Skin of body (tissue), 2 donors: ENCODE results near the gene COL12A1. TPM values are rescaled to one million over a fixed set of nuclear protein-coding genes. Genes with fewer than 3 reads are reported as not detected.

Experiments used
- DNase-seq: peaks from one replicate; lab custom pipeline; 2025; lab: John Stamatoyannopoulos, UW
- total RNA-seq: library from RNA; depleted of rRNA; stranded (reverse); fragments of >200 nt; gene quantifications from one replicate; pipeline ENCODE4 v1.2.3, GENCODE V29; 2014

COL12A1 gene
- 383 TPM for total RNA-seq

- DNase-seq, result peak; percentile 96
These were observed at the start of gene COL12A1 for GRCh38 chr6:75205776-75206575. Gene COL12A1 (minus strand): TSS chr6:75206053. CDS start chr6:75202792, 3,261 bp downstream.

DNA sequence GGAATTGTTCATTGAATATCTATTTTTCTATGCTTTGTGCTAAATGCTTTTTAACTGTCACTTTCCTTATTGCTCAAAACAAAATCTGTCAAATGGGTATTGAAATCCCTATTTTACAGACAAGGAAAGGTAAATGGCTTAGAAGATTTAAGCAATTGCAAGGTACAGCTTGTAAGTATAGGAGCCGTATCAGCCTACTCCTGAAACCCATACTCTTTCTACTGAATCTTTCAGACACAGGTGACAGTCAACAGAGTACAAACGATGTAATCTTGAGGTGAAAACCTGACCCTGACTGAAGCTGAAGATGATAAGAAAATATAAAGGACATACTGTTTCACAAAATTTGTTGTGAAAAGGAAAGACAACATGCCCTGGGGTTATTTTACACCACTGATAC lies 44.7 kb upstream of the COL12A1 start:
- DNase-seq, result no peak

GRCh38 chr6:75249837-75250236 lies 44.0 kb upstream of the COL12A1 start:
- no peak for DNase-seq

- DNase-seq, result no peak
These were observed 40.5 kb upstream of the COL12A1 start for GRCh38 chr6:75246386-75246785.

DNA sequence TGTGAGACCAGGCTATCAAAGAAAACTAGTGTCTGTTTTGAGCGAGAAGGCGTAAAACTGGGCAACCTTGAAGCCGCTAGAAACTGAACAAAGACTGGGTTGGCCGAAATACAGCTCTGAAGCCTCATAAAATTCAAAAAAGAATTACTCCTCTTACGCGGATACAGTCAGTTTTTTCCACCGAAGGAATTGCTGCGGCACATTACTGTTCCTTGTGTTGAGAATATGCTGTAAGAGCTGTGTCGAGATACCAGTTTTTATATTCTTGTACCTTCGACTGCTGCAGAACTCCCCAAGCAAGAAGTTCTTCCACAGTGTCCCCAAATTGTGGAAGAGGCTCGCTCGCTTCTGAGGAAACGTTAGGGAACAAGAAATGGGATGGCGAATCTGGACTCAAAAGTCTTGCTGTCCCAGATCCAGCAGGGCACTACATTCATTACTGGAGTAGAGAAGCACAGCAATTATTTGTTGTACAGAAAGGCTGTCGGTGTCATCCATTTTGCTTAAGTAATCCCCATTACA lies 38.3 kb upstream of the COL12A1 start:
- peak; percentile 41 for DNase-seq

DNA sequence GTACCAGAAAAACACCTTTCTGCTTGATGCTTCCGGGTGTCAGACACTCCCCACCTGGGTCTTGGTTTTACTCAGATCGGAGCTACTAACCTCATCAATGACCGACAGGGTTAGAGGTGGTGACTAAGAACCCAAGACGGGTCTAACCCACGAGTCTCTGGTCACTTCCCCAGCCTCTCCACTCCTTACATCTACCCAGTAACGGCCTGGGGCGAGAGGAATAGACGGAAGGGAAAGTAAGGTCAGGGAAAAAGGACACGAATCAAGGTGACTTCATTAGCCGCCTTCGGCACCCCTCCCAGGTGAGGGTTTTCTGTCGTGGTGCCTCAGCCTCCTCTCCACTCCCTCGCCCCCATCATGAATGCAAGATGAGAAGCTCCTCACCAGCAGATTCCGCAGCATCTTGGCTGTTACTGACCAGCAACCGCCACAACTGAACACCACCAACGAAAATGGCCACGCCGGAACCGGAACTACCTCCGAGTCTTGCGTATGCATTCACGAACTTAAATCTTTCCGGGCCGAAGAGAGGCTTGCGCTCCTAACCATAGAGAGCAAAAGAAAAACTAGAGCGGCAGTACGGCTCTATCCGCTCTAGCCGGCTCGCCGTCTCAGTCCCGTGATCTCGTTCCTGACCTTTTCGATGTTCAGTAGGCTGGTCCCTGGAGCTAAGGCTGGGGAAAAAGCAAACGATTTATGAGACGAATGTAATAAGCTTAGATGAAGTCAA lies 37.6 kb upstream of the COL12A1 start, which contains the start of gene COX7A2:
TSS of gene COX7A2 (minus strand) at position 469 of the 730 bp plus-strand sequence. CDS start at position 402, 67 bp downstream.
- DNase-seq, result peak; percentile 97

DNA sequence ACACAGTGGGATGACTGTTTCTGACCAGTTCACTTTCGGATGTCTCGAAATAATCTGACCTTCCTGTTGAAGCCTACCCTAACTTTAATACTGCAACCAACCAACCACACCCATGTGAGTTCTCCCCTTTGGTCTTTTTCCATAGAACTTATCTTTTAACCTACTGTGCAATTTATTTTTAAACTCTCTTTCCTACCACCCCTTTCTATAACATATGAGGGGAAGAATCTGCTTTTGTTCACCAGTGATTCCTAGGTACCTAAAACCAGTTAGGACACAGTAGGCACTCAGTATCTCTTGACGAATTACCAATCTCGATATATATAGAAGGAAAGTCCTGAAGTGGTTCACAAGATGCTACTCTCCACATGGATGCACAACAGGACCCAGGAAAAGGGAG lies 30.8 kb upstream of the COL12A1 start:
- DNase-seq, result no peak

DNA sequence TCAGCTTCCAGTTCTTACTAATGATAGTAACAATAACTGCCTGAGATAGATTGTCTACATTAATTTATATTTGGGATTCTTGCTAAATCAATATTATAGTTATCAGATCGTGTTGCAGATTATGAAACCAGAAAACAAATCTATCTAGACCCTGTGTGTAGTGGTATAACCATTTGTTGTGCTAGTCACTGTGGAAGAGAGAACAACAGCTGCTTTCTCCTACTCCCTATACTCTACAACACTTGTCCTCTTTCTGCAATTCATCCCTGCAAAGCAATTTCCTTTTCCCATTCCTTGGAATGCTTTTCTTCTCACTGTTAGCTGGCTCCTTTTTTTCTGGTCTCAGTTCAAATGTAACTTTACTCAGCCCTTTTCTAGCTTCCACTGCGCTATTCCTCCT lies 29.4 kb upstream of the COL12A1 start:
- DNase-seq, result no peak

DNA sequence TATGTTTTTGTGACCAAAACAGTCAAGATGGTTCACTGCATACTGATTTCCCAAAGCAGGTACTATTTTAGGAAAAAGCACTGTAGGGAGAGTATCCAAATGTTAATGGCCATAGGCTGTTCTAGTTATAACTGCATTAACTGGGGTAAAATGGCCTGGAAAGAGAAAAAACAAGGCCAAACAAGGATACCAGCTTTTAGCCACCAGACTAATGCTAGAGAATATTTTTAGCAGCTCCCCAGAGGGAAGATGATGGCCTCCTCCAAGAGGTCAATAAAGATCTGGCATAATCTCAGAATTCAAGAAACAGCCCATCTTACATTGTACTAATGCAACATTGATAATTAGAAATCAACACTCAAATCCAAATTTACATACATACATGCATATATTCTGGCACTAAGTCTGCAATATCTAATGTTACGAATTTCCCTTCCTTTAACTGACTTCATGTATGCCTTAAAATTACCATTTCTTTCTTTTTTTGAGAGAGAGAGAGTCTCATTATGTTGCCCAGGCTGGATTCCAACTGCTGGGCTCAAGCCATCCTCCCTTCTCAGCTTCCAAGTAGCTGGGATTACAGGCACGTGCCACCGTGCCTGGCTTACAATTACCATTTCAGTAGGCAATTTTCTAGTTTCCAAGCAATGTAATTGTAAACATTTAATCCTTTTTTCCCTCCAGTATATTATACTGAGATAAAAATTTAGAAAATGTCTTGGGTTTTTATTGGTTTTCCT lies 28.4 kb upstream of the COL12A1 start:
- no peak for DNase-seq

DNA sequence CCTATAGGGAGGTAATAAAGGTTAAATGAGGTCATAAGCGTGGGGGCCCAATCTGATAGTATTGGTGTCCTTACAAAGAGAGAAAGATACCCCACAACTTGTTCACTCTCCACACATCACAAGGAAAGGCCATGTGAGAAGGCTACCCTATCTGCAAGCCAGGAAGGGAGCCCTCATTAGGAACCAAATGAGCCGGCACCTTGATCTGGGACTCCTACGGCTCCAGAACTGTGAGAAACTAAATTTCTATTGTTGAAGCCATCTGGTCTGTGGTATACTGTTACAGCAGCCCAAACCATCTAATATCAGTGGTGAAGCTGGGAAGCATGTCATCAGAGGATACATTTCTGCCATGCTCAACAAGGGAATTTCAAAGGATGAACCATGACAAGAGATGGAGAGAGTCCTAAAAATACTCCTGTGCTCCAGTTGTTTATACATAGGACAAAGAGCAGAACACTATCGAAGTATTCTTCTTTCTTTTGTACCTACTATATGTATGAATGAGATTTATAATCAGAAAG lies 27.3 kb upstream of the COL12A1 start:
- DNase-seq, result no peak

DNA sequence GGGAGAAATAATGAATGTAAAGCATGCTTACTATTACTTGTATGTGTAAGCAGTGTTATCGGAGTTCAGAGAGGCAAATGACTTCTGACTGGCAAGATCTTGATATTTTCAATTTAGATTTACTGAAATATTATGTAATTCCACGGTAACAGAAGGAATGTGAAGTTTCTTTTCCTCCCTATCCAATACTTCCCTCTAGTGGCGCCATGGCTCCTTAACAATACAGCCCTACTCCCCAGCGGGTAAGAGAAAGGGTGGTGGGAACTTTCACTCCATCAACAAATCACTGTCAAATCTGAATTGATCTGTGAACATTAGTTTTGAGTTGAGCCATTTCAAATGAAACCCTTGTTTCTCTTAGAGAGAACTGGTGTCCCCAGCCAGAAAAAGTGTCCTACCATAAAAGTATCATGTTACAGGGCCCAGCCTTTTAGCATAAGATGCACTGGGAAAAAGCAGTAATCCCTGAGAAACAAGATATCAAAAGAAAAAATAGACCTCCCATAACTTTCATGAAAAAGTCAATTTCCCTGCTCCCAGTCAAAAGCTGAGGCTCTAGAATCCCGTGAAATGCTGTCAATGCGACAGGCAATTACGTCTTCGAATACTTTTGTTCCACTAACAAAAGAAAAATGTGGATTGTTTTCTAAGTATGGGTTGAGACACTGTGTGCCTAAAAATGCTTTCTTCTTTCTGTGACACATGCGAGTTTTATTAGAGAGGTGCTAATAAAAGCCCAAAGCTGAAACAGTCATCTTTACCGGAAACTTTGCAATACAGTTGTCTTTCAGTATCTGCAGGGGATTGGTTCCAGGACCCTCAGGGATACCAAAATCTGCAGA lies 24.9 kb upstream of the COL12A1 start:
- peak; percentile 57 for DNase-seq

GRCh38 chr6:75224303-75224926 lies 18.6 kb upstream of the COL12A1 start:
- no peak for DNase-seq

DNA sequence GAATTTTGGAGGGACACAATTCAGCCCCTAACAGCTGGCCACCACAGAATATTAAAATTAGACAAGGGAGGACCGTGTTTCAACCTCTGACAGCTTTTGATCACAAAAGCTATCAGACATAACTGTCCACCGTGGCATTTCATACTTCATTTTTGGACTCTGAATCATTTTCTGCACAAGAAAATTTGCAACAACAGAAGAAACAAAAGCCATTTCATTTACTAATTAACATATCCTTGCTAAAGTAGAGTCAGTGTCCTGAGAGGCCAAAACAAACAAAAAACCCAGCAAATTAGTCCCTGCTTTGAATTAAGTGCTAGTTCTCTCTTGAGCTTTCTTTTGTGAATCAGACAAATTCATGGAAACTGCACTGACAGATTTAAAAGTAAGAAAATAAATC lies 17.6 kb upstream of the COL12A1 start:
- DNase-seq, result no peak

DNA sequence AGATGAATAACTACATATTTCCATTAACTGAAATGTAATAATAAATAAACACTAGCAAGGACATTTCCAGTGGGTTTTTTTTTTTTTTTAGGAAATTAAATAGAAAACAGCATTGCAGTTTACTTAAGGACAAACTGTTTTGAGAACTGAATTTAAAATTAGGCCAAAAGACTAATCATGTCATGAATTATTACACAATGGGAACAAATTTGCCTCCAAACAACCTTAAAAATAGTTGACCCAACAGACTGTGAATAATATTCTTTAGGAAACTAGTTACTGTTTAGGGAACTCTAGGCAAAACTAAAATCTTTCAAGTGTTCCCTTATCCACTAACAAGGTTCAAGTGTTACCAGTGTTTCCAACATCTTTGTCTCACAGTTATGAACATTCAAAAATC lies 16.4 kb upstream of the COL12A1 start:
- DNase-seq, result no peak

DNA sequence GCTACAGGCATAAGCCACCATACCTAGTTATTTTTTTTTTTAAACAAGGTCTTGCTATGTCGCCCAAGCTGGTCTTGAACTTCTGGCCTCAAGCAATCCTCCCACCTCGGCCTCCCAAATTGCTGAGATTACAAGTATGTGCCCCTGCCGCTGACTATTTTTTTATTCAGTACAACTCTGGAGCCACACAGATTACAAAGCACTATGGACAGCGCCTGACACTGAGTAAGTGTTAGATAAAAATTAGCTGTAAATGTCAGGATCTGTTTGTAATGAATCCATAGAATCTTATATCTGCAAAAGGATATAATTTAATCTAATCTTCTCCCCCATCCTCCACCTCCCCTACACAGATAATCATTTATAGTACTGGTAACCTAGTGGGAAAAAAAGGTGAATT lies 15.3 kb upstream of the COL12A1 start:
- DNase-seq, result no peak

GRCh38 chr6:75220357-75220756 lies 14.5 kb upstream of the COL12A1 start:
- DNase-seq, result peak; percentile 50

GRCh38 chr6:75219263-75219662 lies 13.4 kb upstream of the COL12A1 start:
- DNase-seq, result peak; percentile 89

DNA sequence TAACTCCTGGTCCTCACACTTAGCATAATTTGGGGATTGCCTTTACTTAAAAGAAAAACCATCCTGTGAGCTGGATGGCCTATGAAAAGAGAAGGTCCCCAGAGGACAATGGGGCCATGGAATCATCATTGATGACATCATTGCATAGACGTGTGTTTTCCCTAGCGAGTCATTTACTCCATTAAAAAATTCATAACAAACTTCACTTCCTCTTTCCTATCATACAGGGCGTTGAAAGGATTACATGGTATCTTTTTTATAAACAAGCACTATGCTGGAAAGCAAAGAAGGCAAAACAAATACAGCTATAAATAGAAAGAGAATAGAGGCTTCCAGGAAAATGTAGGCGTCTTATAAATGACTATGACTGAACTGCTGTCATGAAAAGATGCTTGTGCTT lies 11.3 kb upstream of the COL12A1 start:
- peak; percentile 94 for DNase-seq

- no peak for DNase-seq
These were observed 9.4 kb upstream of the COL12A1 start for GRCh38 chr6:75215291-75215690.

- DNase-seq, result no peak
These were observed 7.9 kb upstream of the COL12A1 start for GRCh38 chr6:75213732-75214131.
